GM21717 (cell line): ENCODE results near the gene ERC2.

ENCODE experiments used
- ATAC-seq: cut with Tn5 transposase; IDR thresholded peaks from one replicate; pipeline ENCODE4 v1.9.1; 2021; ENCODE audit warnings: mild to moderate bottlenecking, moderate library complexity; ENCODE audit not compliant: unreplicated experiment

The ERC2 gene

DNA sequence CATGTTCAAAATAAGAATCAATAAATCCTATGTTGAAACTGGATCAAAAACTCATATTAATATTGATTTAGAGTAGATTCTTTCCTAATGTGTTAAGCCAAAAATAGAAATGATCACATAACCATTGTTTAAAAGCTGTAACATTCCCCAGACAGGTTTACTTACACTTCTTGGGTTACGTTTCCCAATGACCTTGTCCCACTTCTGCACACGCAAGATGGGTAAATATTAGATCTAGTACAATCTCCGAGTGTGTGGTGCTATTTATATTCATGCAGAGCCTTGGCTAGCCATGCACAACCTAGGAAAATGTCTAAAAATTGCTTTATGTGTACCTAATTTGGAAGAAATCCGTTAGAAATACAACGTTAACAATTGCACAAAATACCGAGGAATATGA is 39.6 kb downstream of the ERC2 start:
- no peak for ATAC-seq

GRCh38 chr3:56424885-56425284 is 43.4 kb downstream of the ERC2 start:
- no peak for ATAC-seq

DNA sequence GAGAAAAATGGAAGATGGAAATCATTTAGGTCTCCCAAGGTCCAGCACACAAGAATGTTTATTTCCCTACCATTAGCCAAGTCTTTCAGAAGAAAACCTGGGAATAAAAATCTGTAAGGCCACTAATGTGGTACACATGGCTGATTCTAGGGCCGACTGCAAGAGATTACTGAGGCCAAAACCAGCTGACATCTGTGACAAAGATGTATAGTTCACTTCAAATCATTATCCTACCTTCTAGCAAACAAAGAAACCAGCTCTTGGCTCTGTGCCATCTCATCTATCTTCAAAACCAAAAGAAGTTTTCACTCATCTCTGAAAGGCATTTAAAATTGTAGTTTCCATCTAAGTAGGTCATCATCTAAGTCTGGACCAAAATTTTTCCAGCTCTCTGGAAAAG is 43.9 kb downstream of the ERC2 start:
- ATAC-seq, result no peak

- no peak for ATAC-seq
These were observed 44.6 kb downstream of the ERC2 start for GRCh38 chr3:56423661-56424099.

GRCh38 chr3:56422316-56422715 is 46.0 kb downstream of the ERC2 start:
- no peak for ATAC-seq

DNA sequence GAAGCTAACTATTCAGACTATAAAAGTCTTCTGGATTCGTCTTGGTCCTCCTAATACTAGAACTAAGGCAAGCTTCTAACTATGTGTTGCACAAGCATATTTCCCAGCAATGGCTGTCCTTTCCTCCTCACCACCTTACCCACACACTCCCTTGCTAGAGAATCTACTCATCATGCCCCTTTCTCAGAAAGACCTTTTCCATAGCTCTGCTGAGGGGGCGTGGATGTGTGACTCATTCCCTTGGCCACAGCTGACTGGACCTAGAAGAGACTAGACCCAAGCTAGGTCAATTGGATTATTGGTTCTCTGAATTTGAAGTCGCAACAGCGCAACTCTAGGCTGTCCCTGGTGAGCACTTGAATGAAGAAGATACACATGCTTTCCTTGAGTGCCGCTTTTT is 47.1 kb downstream of the ERC2 start:
- ATAC-seq, result no peak

DNA sequence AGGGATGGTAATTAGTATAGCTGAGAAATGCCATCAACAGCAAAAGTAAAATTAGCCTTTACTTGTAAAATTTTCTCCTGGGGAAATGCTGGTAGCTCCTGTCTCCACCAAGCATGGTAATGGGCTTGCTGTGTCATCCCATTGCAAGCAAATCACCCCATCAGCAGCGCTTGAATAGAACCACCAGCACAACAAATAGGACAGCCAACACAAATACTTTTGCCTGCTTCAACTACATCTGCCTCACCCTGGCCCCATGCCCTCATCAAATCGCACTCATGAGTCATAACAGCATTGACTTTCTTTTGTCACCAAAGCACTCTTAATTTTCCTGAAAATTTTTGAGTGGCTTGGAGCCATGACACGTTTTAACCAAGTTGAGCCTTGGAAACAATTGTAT is 52.6 kb downstream of the ERC2 start:
- no peak for ATAC-seq

GRCh38 chr3:56413911-56414310 is 54.4 kb downstream of the ERC2 start:
- ATAC-seq, result no peak

GRCh38 chr3:56411166-56411565 is 57.1 kb downstream of the ERC2 start:
- ATAC-seq, result no peak

DNA sequence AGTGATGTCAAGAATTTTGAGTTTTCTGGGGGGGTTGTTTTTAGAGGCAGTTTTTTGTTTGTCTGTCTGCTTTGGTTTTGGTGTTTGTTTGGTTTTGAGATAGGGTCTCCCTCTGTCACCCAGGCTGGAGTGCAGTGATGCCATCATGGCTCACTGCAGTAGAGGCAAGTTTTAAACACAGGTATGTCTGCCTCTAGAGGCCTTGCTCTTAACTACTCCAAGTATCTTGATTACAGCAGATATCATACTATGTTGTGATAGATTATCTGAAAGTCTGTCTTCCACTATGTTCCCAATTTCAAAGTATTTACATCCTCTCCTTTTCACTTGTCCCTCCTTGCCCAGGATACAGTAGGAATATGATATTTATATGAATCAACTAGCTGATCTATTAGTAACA is 57.7 kb downstream of the ERC2 start:
- no peak for ATAC-seq

- ATAC-seq, result no peak
These were observed 58.5 kb downstream of the ERC2 start for GRCh38 chr3:56409790-56410189.

DNA sequence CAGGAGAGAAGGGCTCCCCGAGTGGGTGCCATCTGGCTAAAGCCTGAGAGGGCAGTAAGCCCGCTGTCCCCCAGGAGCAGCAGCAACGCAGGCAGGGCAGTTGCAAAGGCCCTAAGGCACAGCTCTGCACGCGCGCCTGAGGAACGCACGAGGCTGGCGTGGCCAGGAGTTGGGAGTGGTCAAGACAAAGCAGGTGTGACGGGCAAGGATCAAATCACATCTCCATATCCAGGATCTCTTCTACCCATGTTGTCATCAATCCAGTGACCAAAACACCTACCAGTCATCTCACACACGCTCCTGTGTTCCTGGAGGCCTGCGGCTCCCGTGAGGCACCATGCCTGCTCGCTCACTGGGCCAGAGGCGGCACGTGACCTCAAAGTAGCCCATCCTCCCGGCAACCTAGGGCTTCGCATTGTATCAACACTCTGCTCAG is 59.5 kb downstream of the ERC2 start:
- ATAC-seq, result no peak

- ATAC-seq, result no peak
These were observed 61.3 kb downstream of the ERC2 start for GRCh38 chr3:56406826-56407515.

DNA sequence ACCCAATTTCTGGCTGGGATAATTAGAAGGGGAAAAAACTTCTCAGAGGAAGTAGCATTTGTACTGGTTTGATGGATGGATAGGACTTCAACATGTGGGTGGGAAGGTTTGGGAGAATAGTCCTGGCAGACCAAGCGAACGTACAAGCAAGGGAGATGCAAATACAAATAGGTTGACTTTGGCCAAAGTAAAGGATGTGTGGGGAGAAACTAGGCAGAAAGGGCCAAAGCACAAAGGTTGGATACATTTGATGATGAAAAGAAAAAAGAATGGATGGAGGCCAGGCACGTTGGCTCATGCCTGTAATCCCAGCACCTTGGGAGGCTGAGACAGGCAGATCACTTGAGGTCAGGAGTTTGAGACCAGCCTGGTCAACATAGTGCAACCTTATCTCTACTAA is 63.4 kb downstream of the ERC2 start:
- no peak for ATAC-seq

DNA sequence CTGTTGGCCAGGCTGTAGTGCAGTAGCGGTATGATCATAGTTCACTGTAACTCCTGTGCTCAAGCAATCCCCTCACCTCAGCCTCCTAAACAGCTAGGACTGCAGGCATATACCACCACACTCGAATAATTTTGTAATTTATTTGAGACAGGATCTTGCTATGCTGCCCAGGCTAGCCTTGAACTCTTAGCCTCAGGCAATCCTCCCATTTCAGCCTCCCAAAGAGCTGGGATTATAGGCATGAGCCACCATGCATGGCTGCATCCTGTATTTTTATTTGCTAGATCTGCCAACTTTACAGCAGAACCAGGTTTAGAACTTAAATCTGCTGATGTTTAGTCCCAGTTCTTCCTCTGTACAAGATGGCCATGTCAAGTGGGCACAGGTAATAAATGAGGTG is 69.6 kb downstream of the ERC2 start:
- ATAC-seq, result no peak

DNA sequence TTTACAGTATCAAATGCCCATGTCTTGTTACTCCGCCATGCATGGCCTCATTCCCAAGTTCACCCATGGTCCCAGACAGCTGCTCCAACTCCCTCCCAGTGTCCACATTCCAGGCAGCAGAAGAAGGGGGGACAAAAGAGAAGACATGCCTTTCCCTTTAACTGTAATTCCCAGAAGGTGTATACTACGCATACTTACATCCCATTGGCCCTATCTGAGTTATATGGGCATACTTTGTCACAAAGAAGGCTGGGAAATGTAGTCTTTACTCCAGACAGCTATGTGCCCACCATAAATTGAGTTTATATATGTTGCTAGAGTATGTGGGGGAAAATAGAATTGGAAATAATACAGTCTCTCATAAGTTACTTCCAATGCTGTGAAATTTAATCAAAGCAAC is 70.5 kb downstream of the ERC2 start:
- no peak for ATAC-seq

DNA sequence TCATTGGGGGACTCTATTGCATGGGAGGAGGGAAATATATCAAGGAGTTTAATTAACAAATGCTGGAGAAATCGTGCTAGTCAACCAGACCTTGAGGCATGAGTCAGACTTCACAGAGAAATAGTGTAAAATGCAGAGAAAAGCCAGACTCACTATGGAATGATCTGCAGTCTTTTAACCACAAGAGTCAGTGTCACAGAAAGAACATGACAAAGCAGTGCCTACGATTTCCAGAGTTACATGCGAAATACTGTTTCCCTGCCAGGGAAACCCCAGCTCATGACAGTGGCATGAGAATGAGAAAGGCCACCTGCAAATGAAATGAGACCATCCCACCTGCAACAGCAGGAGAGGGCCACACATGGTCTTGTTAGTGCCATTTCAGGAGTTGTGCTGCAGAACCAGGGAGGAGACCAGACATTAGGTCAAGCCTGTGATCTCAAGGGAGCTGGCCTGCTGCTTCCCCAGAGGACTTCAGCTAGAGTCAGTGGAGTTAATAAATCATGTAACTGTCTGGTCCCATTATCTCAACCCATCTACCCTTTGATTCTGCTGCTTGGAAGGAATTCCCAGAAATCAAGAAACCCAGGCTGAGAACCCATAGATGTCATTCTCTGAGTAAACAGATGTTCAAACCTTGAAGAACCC is 79.0 kb downstream of the ERC2 start:
- ATAC-seq, result no peak

- ATAC-seq, result no peak
These were observed 85.2 kb downstream of the ERC2 start for GRCh38 chr3:56383092-56383491.

DNA sequence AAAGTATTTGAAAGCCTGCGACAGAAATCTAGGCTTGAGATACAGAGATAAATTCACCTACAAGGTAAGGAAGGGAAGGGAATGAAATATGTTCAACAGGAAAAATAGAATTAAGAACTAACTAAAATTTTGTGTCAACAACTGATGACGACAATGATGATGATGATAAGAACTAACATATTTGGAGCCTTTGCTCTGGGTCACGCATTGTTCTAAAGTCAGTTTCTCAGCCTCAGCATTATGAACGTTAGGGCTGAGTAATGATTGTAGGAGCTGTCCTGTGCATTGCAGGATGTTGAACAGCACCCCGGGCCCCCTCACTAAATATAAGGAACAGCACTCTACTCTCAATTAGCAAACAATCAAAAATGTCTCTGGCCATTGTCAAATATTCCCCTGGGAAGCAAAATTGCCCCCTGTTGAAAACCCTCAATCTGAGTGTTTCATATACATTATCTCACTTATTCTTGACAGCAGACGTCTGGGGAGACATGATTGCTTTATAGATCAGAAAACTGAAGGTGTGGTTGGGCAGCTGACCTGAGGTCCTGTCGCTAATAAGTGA is 88.5 kb downstream of the ERC2 start:
- no peak for ATAC-seq

DNA sequence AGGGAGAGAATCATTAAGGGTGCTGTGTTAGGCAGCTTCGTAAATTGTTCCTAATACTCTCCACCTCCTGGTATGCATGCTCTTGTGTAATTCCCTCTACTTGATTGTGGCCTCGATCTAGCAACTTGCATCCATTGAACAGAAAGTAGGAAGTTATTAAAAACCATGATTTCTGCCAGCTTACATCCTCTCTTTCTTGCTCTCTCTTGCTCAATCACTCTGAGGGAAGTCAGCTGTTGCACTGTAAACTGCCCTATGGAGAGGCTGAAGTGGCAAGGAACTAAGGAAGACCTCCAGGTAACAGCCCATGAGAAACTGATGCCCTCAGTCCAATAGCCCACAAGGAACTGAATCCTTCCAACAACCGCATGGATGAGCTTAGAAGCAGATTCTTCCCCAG is 92.6 kb downstream of the ERC2 start:
- no peak for ATAC-seq

DNA sequence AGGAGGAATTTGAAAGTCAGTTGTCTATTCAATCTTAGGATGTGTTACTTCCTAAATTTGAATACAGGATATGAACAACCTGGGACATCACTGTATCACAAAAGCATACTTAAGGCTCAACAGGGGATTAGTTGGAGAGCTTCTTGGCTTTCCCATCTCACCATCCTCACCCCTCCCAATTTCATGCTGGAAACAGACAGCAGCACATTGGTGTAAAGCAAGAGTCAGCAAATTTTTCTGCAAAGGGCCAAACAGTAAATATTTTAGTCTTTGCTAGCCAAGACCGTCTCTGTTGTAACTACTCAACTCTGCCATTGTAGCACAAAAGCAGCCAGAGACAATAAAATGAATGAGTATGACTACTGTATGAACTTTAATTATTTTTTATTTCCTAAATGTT is 94.9 kb downstream of the ERC2 start:
- ATAC-seq, result no peak

- no peak for ATAC-seq
These were observed 97.1 kb downstream of the ERC2 start for GRCh38 chr3:56370991-56371775.
